IMR-90 (cell line): ENCODE results near the gene MICAL3. TPM values are rescaled to one million over a fixed set of nuclear protein-coding genes. Genes with fewer than 3 reads are reported as not detected.

Experiments
- ATAC-seq: fragments of 200-7000 bp; cut with Tn5 transposase; 2 replicates; pipeline ENCODE4 v1.9.1; 2020; ENCODE audit warnings: low read depth, mild to moderate bottlenecking, moderate library complexity
- BruUV-seq: library from RNA; stranded (reverse); fragments of 400-500 nt; replicated peaks from 2 replicates; lab custom pipeline; 2021; lab: Mats Ljungman, UMichigan
- CTCF ChIA-PET: fragments of 300-600 bp; formaldehyde crosslinking; extraction: SDS; loops from one replicate; lab custom pipeline; 2021; ENCODE audit warnings: antibody characterized with exemption; lab: Yijun Ruan, JAX
- POLR2A ChIA-PET: fragments of 300-600 bp; sonication (Branson Sonifier 250); formaldehyde crosslinking; loops from one replicate; lab custom pipeline; 2022; ENCODE audit warnings: antibody characterized with exemption; ENCODE audit not compliant: unreplicated experiment; lab: Charles Lee
- DNase-seq: peaks from one replicate; pipeline ENCODE4 v3.0.0; 2013
- H2AFZ ChIP-seq: replicated peaks from 2 replicates; pipeline ENCODE3; 2013; ENCODE audit warnings: low read length, mild to moderate bottlenecking; ENCODE audit not compliant: poor library complexity
- H2AK5ac ChIP-seq: 2 replicates; pipeline ENCODE4 v1.6.1; 2013; ENCODE audit warnings: low read depth, low read length, inconsistent platforms
- H2AK9ac ChIP-seq: replicated peaks from 2 replicates; pipeline ENCODE3; 2013; ENCODE audit warnings: mild to moderate bottlenecking, low read depth, low read length, moderate library complexity; ENCODE audit not compliant: poor library complexity
- H2BK120ac ChIP-seq: 2 replicates; pipeline ENCODE4 v1.6.1; 2013; ENCODE audit warnings: low read depth, low read length, inconsistent platforms
- H2BK15ac ChIP-seq: 3 replicates; pipeline ENCODE4 v1.6.1; 2013; ENCODE audit warnings: low read depth, low read length, inconsistent platforms
- H2BK20ac ChIP-seq: 2 replicates; pipeline ENCODE4 v1.6.1; 2013; ENCODE audit warnings: low read depth, mild to moderate bottlenecking, inconsistent platforms, low read length, moderate library complexity
- H2BK5ac ChIP-seq: 2 replicates; pipeline ENCODE4 v1.6.1; 2013; ENCODE audit warnings: mild to moderate bottlenecking, low read depth, low read length, inconsistent platforms; ENCODE audit not compliant: poor library complexity, severe bottlenecking
- H3K14ac ChIP-seq: replicated peaks from 2 replicates; pipeline ENCODE4 v1.6.1; 2013; ENCODE audit warnings: low read depth, low read length, inconsistent platforms
- H3K18ac ChIP-seq: 2 replicates; pipeline ENCODE4 v1.6.1; 2013; ENCODE audit warnings: low read depth, low read length, control low read depth
- H3K23ac ChIP-seq: 2 replicates; pipeline ENCODE4 v1.6.1; 2013; ENCODE audit warnings: low read depth, low read length, inconsistent platforms
- H3K27ac ChIP-seq: 2 replicates; pipeline ENCODE4 v1.5.1; 2013; ENCODE audit warnings: mild to moderate bottlenecking, control low read depth, low read length; ENCODE audit not compliant: insufficient read depth
- H3K27me3 ChIP-seq: 2 replicates; pipeline ENCODE4 v1.6.1; 2013; ENCODE audit warnings: low read length; ENCODE audit not compliant: control insufficient read depth, insufficient read depth
- H3K36me3 ChIP-seq: 2 replicates; pipeline ENCODE4 v1.6.1; 2013; ENCODE audit warnings: low read length, mixed read lengths; ENCODE audit not compliant: control insufficient read depth, insufficient read depth
- H3K4ac ChIP-seq: 2 replicates; pipeline ENCODE4 v1.6.1; 2013; ENCODE audit warnings: low read depth, low read length, inconsistent platforms
- H3K4me1 ChIP-seq: 2 replicates; pipeline ENCODE4 v1.6.1; 2013; ENCODE audit warnings: low read length, mixed read lengths; ENCODE audit not compliant: control insufficient read depth, insufficient read depth
- H3K4me2 ChIP-seq: 2 replicates; pipeline ENCODE4 v1.6.1; 2013; ENCODE audit warnings: low read depth, mild to moderate bottlenecking, control low read depth, low read length, moderate library complexity
- H3K4me3 ChIP-seq: 2 replicates; pipeline ENCODE4 v1.5.1; 2013; ENCODE audit warnings: low read depth, mild to moderate bottlenecking, control low read depth, low read length, moderate library complexity; ENCODE audit not compliant: insufficient read depth
- H3K56ac ChIP-seq: 2 replicates; pipeline ENCODE4 v1.6.1; 2013; ENCODE audit warnings: low read length, inconsistent platforms; ENCODE audit not compliant: insufficient read depth; ENCODE audit errors: extremely low read depth
- H3K79me1 ChIP-seq, 2 experiments: 2 replicates each; pipeline ENCODE4 v1.6.1; 2013; ENCODE audit warnings: low read length in 2 of 2, inconsistent platforms in 1 of 2, low read depth in 1 of 2
- H3K9ac ChIP-seq: 2 replicates; pipeline ENCODE4 v1.6.1; 2013; ENCODE audit warnings: low read depth, low read length, control low read depth
- H3K9me1 ChIP-seq: 2 replicates; pipeline ENCODE4 v1.6.1; 2013; ENCODE audit warnings: low read length, inconsistent platforms; ENCODE audit not compliant: insufficient read depth
- H3K9me3 ChIP-seq: 2 replicates; pipeline ENCODE4 v1.6.1; 2013; ENCODE audit warnings: low read length; ENCODE audit not compliant: control insufficient read depth, insufficient read depth
- H4K20me1 ChIP-seq: 2 replicates; pipeline ENCODE4 v1.6.1; 2013; ENCODE audit warnings: low read length, inconsistent platforms; ENCODE audit not compliant: insufficient read depth
- H4K5ac ChIP-seq: 2 replicates; pipeline ENCODE4 v1.6.1; 2013; ENCODE audit warnings: mild to moderate bottlenecking, low read depth, low read length, control low read depth
- H4K8ac ChIP-seq, 2 experiments: 2 replicates each; pipeline ENCODE4 v1.6.1; 2013; ENCODE audit warnings: low read depth in 2 of 2, low read length in 2 of 2, control low read depth in 1 of 2, inconsistent platforms in 1 of 2
- H4K91ac ChIP-seq: 2 replicates; pipeline ENCODE4 v1.6.1; 2013; ENCODE audit warnings: low read depth, low read length, inconsistent platforms; ENCODE audit not compliant: insufficient read depth
- FOS ChIP-seq: fragments of 150-350 bp; IDR thresholded peaks from 2 replicates; pipeline ENCODE4 v1.6.1; 2016; ENCODE audit warnings: low read depth, low read length
- MAFK ChIP-seq: IDR thresholded peaks from 2 replicates; pipeline ENCODE4 v1.6.1; 2012; ENCODE audit warnings: low read depth, low read length, improper control_type of control experiment
- MAZ ChIP-seq: IDR thresholded peaks from 2 replicates; pipeline ENCODE4 v1.6.1; 2012; ENCODE audit warnings: low read depth, mild to moderate bottlenecking, low read length, improper control_type of control experiment, moderate library complexity, borderline replicate concordance
- NFE2L2 ChIP-seq: fragments of 150-350 bp; IDR thresholded peaks from 2 replicates; pipeline ENCODE4 v1.6.1; 2016; ENCODE audit warnings: low read depth, mild to moderate bottlenecking, low read length
- RFX5 ChIP-seq: IDR thresholded peaks from 2 replicates; pipeline ENCODE4 v1.8.0; 2012; ENCODE audit warnings: low read depth, mild to moderate bottlenecking, low read length, moderate library complexity
- WGBS, 2 experiments: methylation state at CpG; one replicate each; pipeline versions ENCODE4 v1.1.5 to v1.1.7; 2013; ENCODE audit warnings: missing lambda C conversion rate in 2 of 2; ENCODE audit not compliant: insufficient read length in 1 of 2; ENCODE audit errors: extremely low coverage in 2 of 2; 5-methylcytosine and 5-hydroxymethylcytosine counted together
- dilution Hi-C: fragments of 300-500 bp; cut with HindIII; formaldehyde crosslinking; loops from one replicate; pipeline ENCODE4 v1.14.3; 2018; ENCODE audit warnings: low sequenced_read_pairs; ENCODE audit not compliant: unreplicated experiment
- in situ Hi-C: fragments of 300-500 bp; cut with MboI; formaldehyde crosslinking; loops from 3 replicates; pipeline ENCODE4 v1.14.3; 2019; ENCODE audit warnings: low sequenced_read_pairs, inconsistent platforms, mixed read lengths
- intact Hi-C: fragments of 100-400 bp; cut with micrococcal nuclease; formaldehyde crosslinking; loops from 2 replicates; pipeline ENCODE4 v1.10.0; 2022
- polyA plus RNA-seq, 3 experiments: library from polyadenylated mRNA; depleted of rRNA; stranded (reverse); fragments of >200 nt; gene quantifications; 2 replicates each; pipeline ENCODE4 v1.2.3, GENCODE V29; 2012; ENCODE audit warnings: low replicate concordance in 1 of 3
- total RNA-seq: library from RNA; depleted of rRNA; stranded (reverse); fragments of >200 nt; gene quantifications from 2 replicates; pipeline ENCODE4 v1.2.3, GENCODE V29; 2012

MICAL3 gene
- total and polyA plus RNA-seq, 2 of the 4 experiments (the other 2 are of a cell fraction) = 17.6 to 26.8 TPM

DNA sequence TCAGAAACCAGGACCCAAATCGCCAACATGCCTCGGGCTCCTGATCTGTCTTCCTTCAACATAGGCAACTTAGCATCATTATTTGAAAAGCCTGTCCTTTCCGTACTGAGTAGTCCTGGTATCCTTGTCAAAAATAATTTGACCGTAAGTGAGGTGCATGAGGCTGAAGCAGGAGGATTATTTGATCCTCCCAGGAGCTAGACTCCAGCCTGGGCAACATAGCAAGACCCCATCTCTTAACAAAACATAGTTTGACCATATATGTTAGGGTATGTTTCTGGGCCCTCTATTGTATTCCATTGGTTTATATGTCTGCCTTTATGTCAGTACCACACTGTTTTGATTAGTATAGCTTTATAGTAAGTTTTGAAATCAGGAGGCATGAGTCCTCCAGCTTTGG, 112.5 kb downstream of the MICAL3 start:
- Histone ChIP-seq H4K5ac (no peak overlapping the region), H3K14ac (no peak overlapping the region), H3K4me1 (peaks cover 17% of the 10 kb centered on the region), H4K91ac (no peak overlapping the region; the same call in 1 of the 2 replicates), H3K27me3 (no peaks in the 10 kb centered on the region), H2BK120ac (no peak overlapping the region), H2AFZ (no peak overlapping the region), H3K9me1 (peaks cover 44% of the 10 kb centered on the region), H3K27ac (no peak overlapping the region), H3K9ac (no peak overlapping the region), H2AK9ac (no peak overlapping the region), H3K9me3 (no peaks in the 10 kb centered on the region), H2BK5ac (no peak overlapping the region), H3K18ac (no peak overlapping the region), H2BK15ac (no peak overlapping the region), H4K8ac (no peak overlapping the region; a peak in 1 of 4 replicates), H4K20me1 (peaks cover 52% of the 10 kb centered on the region), H3K23ac (no peak overlapping the region), H3K79me1 (peaks cover 63 to 84% of the 10 kb centered on the region in 2 experiments), H3K36me3 (no peaks in the 10 kb centered on the region; the same call in 1 of the 2 replicates), H3K56ac (no peak overlapping the region), H3K4me3 (no peak overlapping the region), H3K4ac (peak overlapping the region; percentile 85; the same call in 1 of the 2 replicates), H3K4me2 (no peak overlapping the region), H2BK20ac (no peak overlapping the region), H2AK5ac (no peak overlapping the region)
- TF ChIP-seq MAZ (no peak), RFX5 (no peak), NFE2L2 (no peak), FOS (no peak), MAFK (no peak)
- DNase-seq (no peak), ATAC-seq (no peak)
- dilution Hi-C loops = no loop called here
- WGBS, 2 experiments = no CpG with 5 or more reads among the region's 4 CpGs
- in situ Hi-C loops = loop anchor here (5.0 kb wide), 1 partner anchor 55 kb away; no protein-coding TSS in a partner anchor
- ChIA-PET POLR2A (interaction anchor here (0.6 kb wide), 1 partner anchor 164 kb away, joined by 3 read pairs; no protein-coding TSS in a partner anchor), CTCF (interaction anchor here (1.0 to 3.3 kb wide), 3 partner anchors 20 to 165 kb away, joined by 3 to 20 read pairs (median 4); partner anchors contain the start of gene PEX26)
- no TSS peak for BruUV-seq
- intact Hi-C loops = loop anchor here (2.0 kb wide), 1 partner anchor 89 kb away; no protein-coding TSS in a partner anchor
